Adrenal gland (tissue), 5 donors: Measurements from ENCODE around the gene SUMO2.

Experiments used
- POLR2A ChIP-seq, 2 donors: fragments of 450-650 bp; IDR thresholded peaks; one replicate each; pipeline ENCODE4 v1.6.1; 2017; ENCODE audit warnings: antibody characterized with exemption in 2 of 2, mild to moderate bottlenecking in 2 of 2, moderate library complexity in 1 of 2
- TF ChIP-seq, protein P1 (sequence below), 6 experiments: fragments of 450-650 bp in 4 of 6; fragments of 200-600 bp in 2 of 6; sonication (generic) in 1 of 6; IDR thresholded peaks; 1 replicate in 5 of 6; 2 replicates in 1 of 6; pipeline versions ENCODE4 v1.5.1 to v1.8.0; 2016 to 2021; ENCODE audit warnings: antibody characterized with exemption in 6 of 6, mild to moderate bottlenecking in 2 of 6, moderate library complexity in 1 of 6
- donor health status: DM: no; HTN: no; CAD: no.

- TF ChIP-seq, protein P1, sequence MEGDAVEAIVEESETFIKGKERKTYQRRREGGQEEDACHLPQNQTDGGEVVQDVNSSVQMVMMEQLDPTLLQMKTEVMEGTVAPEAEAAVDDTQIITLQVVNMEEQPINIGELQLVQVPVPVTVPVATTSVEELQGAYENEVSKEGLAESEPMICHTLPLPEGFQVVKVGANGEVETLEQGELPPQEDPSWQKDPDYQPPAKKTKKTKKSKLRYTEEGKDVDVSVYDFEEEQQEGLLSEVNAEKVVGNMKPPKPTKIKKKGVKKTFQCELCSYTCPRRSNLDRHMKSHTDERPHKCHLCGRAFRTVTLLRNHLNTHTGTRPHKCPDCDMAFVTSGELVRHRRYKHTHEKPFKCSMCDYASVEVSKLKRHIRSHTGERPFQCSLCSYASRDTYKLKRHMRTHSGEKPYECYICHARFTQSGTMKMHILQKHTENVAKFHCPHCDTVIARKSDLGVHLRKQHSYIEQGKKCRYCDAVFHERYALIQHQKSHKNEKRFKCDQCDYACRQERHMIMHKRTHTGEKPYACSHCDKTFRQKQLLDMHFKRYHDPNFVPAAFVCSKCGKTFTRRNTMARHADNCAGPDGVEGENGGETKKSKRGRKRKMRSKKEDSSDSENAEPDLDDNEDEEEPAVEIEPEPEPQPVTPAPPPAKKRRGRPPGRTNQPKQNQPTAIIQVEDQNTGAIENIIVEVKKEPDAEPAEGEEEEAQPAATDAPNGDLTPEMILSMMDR (IDR thresholded peaks at IDR 0.05): no peak
- TF ChIP-seq POLR2A (IDR thresholded peaks at IDR 0.05): no peak
Measured at GRCh38 chr17:75208161-75208560, 25.4 kb upstream of the SUMO2 start.
